GM23248 (cell line): ENCODE results near the gene CST9.
"Not testable (repeated sequence)": the region's sequence is repeated elsewhere in the genome, so short reads cannot be mapped to it uniquely, and the experiment has no call there.

ENCODE experiments used
- EZH2 ChIP-seq: fragments of 200-600 bp; sonication (generic); IDR thresholded peaks from 2 replicates; pipeline ENCODE4 v1.6.1; 2018; ENCODE audit warnings: antibody characterized with exemption, mild to moderate bottlenecking; ENCODE audit not compliant: insufficient read depth, poor library complexity, severe bottlenecking
- EZH2phosphoT487 ChIP-seq: fragments of 200-600 bp; sonication (generic); IDR thresholded peaks from 2 replicates; pipeline ENCODE4 v1.6.1; 2018; ENCODE audit warnings: antibody characterized with exemption, moderate library complexity, mild to moderate bottlenecking, low read depth; ENCODE audit not compliant: insufficient read depth

DNA sequence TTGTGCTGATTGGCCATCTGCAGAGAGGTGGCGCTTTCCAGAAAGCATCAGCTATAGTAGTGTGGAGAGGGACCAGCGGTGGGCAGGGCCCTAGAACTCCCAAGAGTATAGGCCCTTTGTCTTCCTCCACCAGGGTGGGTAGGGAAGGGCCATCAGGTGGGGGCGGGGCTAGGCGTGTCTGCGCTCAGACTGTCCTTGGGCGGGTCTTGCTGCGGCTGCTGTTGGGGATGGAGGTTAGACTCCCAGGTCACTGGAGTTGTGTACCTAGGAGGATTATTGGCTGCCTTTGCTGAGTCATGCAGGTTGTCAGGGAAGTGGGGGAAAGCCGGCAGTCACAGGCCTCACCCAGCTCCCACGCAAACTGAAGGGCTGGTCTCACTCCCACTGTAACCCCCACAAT lies 23.9 kb downstream of the CST9 start:
- not testable (repeated sequence) for TF ChIP-seq EZH2, EZH2phosphoT487
